Measurements from ENCODE around the gene GAST. TPM values are rescaled to one million over a fixed set of nuclear protein-coding genes. Genes with fewer than 3 reads are reported as not detected.

The GAST gene
- total and polyA plus RNA-seq, 2 donors from 2014 or later = not detected

DNA sequence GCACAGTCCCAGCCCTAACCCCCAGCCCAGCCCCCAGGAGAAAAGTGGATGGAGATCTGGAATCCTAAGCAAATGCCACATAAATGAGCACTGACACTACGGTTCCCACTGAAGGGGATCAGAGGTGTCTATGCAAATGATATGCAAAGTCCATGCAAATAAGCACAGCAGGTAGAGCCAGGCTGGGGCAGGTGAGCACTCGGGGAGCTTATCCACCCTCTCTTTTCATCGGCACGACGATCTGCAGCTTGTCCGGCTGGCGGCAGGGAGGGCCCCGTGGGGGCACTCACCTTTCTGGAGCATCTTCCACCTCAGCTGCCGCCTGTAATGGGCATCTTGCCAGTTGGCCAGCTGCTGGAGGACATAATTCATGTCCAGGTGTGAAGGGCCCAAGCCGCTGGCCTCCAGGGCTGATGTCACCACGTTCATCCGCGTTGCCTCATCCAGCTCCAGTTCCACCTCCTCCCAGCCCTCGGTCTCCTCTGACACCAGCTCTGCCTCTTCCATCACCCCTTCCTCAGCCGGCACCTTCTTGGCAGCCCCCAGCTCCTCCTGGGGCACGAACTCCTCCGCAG lies 12.4 kb downstream of the GAST start:
- TF ChIP-seq, protein P1, sequence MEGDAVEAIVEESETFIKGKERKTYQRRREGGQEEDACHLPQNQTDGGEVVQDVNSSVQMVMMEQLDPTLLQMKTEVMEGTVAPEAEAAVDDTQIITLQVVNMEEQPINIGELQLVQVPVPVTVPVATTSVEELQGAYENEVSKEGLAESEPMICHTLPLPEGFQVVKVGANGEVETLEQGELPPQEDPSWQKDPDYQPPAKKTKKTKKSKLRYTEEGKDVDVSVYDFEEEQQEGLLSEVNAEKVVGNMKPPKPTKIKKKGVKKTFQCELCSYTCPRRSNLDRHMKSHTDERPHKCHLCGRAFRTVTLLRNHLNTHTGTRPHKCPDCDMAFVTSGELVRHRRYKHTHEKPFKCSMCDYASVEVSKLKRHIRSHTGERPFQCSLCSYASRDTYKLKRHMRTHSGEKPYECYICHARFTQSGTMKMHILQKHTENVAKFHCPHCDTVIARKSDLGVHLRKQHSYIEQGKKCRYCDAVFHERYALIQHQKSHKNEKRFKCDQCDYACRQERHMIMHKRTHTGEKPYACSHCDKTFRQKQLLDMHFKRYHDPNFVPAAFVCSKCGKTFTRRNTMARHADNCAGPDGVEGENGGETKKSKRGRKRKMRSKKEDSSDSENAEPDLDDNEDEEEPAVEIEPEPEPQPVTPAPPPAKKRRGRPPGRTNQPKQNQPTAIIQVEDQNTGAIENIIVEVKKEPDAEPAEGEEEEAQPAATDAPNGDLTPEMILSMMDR (IDR thresholded peaks at IDR 0.05; ENCODE audit: borderline replicate concordance, extremely low read depth, insufficient read depth) = no peak
- Histone ChIP-seq H3K27me3 (ENCODE audit: control insufficient read depth, insufficient read depth, low read length) (no peaks in the 10 kb centered on the region), H3K27ac (ENCODE audit: low read depth in 2 of 2, low read length in 2 of 2) (no peak overlapping the region), H3K36me3 (ENCODE audit: control insufficient read depth in 2 of 3, insufficient read depth in 3 of 3, low read length in 3 of 3) (no peaks in the 10 kb centered on the region), H3K4me3 (ENCODE audit: low read length in 3 of 3) (no peak overlapping the region), H3K9me3 (ENCODE audit: control insufficient read depth in 2 of 3, insufficient read depth in 1 of 3, low read length in 3 of 3) (no peaks in the 10 kb centered on the region), H3K4me1 (ENCODE audit: control insufficient read depth in 2 of 3, insufficient read depth in 2 of 3, low read depth in 1 of 3, low read length in 3 of 3) (no peaks in the 10 kb centered on the region), H3K9ac (ENCODE audit: low read length in 3 of 3) (no peak overlapping the region)
- intact Hi-C loops (cut with DNase I) = no loop called here
- FAIRE-seq = no peak
- DNase-seq = peak in 3 of 5 donors; percentile 52 to 69 (median 67)

GRCh38 chr17:41725134-41725533 lies 13.0 kb downstream of the GAST start:
- Histone ChIP-seq H3K36me3 (ENCODE audit: control insufficient read depth in 2 of 3, insufficient read depth in 3 of 3, low read length in 3 of 3) (no peaks in the 10 kb centered on the region), H3K4me1 (ENCODE audit: control insufficient read depth in 2 of 3, insufficient read depth in 2 of 3, low read depth in 1 of 3, low read length in 3 of 3) (no peaks in the 10 kb centered on the region), H3K9ac (ENCODE audit: low read length in 3 of 3) (no peak overlapping the region), H3K27me3 (ENCODE audit: control insufficient read depth, insufficient read depth, low read length) (no peaks in the 10 kb centered on the region), H3K27ac (ENCODE audit: low read depth in 2 of 2, low read length in 2 of 2) (no peak overlapping the region), H3K4me3 (ENCODE audit: low read length in 3 of 3) (no peak overlapping the region), H3K9me3 (ENCODE audit: control insufficient read depth in 2 of 3, insufficient read depth in 1 of 3, low read length in 3 of 3) (no peaks in the 10 kb centered on the region)
- TF ChIP-seq, protein P1 (IDR thresholded peaks at IDR 0.05; ENCODE audit: borderline replicate concordance, extremely low read depth, insufficient read depth) = no peak
- no peak for DNase-seq
- no peak for FAIRE-seq
- intact Hi-C loops (cut with DNase I) = no loop called here

GRCh38 chr17:41728056-41728455 lies 15.9 kb downstream of the GAST start:
- H3K9me3 ChIP-seq (ENCODE audit: control insufficient read depth in 2 of 3, insufficient read depth in 1 of 3, low read length in 3 of 3) = no peaks in the 10 kb centered on the region
- DNase-seq (no peak), FAIRE-seq (no peak)
- H3K9ac ChIP-seq (ENCODE audit: low read length in 3 of 3) = no peak overlapping the region
- H3K4me1 ChIP-seq (ENCODE audit: control insufficient read depth in 2 of 3, insufficient read depth in 2 of 3, low read depth in 1 of 3, low read length in 3 of 3) = no peaks in the 10 kb centered on the region
- TF ChIP-seq, protein P1 (IDR thresholded peaks at IDR 0.05; ENCODE audit: borderline replicate concordance, extremely low read depth, insufficient read depth) = no peak
- intact Hi-C loops (cut with DNase I) = no loop called here
- no peak overlapping the region for H3K27ac ChIP-seq (ENCODE audit: low read depth in 2 of 2, low read length in 2 of 2)
- H3K4me3 ChIP-seq (ENCODE audit: low read length in 3 of 3) = no peak overlapping the region
- no peaks in the 10 kb centered on the region for H3K36me3 ChIP-seq (ENCODE audit: control insufficient read depth in 2 of 3, insufficient read depth in 3 of 3, low read length in 3 of 3)
- no peaks in the 10 kb centered on the region for H3K27me3 ChIP-seq (ENCODE audit: control insufficient read depth, insufficient read depth, low read length)

DNA sequence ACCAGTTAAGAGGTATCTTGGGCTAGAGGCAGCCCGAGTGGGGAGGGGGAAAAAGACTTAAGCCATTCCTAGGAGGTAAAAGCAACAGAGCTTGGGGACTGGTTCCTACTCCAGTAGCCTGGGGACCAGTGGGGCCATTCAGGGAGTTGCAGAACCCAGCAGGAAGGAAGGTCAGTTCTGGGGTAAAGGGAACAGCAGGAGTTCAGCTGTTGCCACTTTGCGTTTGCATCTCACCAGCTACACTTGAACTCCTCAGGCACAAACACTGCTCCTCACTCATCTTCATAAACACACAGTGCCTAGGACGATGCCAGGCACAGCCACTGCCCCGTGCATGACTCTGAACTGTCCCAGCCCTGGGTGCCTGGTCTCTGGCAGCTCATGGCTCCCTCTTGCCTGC lies 18.3 kb downstream of the GAST start:
- TF ChIP-seq, protein P1 (IDR thresholded peaks at IDR 0.05; ENCODE audit: borderline replicate concordance, extremely low read depth, insufficient read depth) = no peak
- H3K4me3 ChIP-seq (ENCODE audit: low read length in 3 of 3) = no peak overlapping the region
- intact Hi-C loops (cut with DNase I) = no loop called here
- FAIRE-seq (no peak), DNase-seq (no peak)
- no peak overlapping the region for H3K27ac ChIP-seq (ENCODE audit: low read depth in 2 of 2, low read length in 2 of 2)
- peaks cover 2% of the 10 kb centered on the region for H3K27me3 ChIP-seq (ENCODE audit: control insufficient read depth, insufficient read depth, low read length)
- H3K4me1 ChIP-seq (ENCODE audit: control insufficient read depth in 2 of 3, insufficient read depth in 2 of 3, low read depth in 1 of 3, low read length in 3 of 3) = peaks cover 0 to 2% (median 0%) of the 10 kb centered on the region in 3 donors
- H3K9me3 ChIP-seq (ENCODE audit: control insufficient read depth in 2 of 3, insufficient read depth in 1 of 3, low read length in 3 of 3) = no peaks in the 10 kb centered on the region
- no peaks in the 10 kb centered on the region for H3K36me3 ChIP-seq (ENCODE audit: control insufficient read depth in 2 of 3, insufficient read depth in 3 of 3, low read length in 3 of 3)
- no peak overlapping the region for H3K9ac ChIP-seq (ENCODE audit: low read length in 3 of 3)
